Measurements from ENCODE around the gene TANC1. TPM values are rescaled to one million over a fixed set of nuclear protein-coding genes. Genes with fewer than 3 reads are reported as not detected.

The TANC1 gene
- total and polyA plus RNA-seq, 2 donors (not counting 3 experiments of a cell fraction or from before 2014, with no cell fraction given), result 58.9 to 99.4 TPM

DNA sequence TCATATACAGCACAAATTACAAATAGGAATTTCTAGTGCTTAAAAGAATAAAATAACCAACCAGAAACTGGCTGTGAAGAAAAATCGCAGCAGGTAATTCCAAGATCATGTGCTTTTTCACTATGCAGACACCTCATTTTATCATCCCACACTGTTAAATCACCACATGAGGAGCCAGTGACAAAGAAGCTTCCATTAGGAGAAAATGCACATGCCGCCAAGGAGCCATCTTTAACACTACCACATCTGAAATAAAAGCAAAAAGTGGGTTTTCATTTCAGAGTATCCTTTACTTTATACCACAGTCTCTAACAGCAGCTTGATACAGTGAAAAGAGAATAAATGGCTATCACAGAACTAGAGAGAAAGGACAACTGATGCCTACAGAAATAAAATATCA, 311.3 kb downstream of the TANC1 start:
- no peak overlapping the region for H3K27ac ChIP-seq (ENCODE audit: insufficient read depth, low read depth, low read length)
- CTCF ChIA-PET, result interaction anchor here (1.3 to 1.5 kb wide), 2 partner anchors 11 to 564 kb away, joined by 3 read pairs; no protein-coding TSS in a partner anchor
- FAIRE-seq, result no peak

DNA sequence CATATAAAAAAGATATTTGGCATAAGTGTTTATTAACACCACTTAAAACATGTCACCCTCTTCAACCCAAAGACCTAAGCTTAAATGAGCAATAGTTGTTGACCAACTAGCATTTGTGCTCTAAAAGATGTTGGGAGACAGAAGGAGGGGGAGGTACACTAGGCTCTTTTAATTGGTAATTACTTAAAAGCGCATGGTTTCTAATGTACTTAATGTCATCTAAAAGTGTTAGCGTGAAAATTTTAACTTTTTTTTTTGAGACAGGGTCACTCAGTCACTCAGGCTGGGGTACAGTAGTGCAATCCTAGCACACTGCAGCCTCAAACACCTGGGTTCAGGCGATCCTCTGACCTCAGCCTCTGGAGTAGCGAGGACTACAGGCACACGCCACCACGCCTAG, 312.6 kb downstream of the TANC1 start:
- Histone ChIP-seq H3K27me3 (ENCODE audit: control insufficient read depth in 2 of 2, insufficient read depth in 2 of 2, low read length in 2 of 2) (no peaks in the 10 kb centered on the region), H3K4me2 (ENCODE audit: insufficient read depth, low read length) (no peak overlapping the region), H3K36me3 (ENCODE audit: control insufficient read depth in 2 of 2, extremely low read depth in 1 of 2, insufficient read depth in 2 of 2, low read length in 2 of 2) (no peaks in the 10 kb centered on the region), H3K4me1 (ENCODE audit: control insufficient read depth, extremely low read depth, insufficient read depth, low read length) (no peaks in the 10 kb centered on the region), H2AFZ (ENCODE audit: low read depth, low read length) (no peak overlapping the region), H3K79me2 (ENCODE audit: control insufficient read depth, insufficient read depth, low read length) (no peaks in the 10 kb centered on the region), H4K20me1 (replicated peaks; ENCODE audit: control insufficient read depth, extremely low read depth, insufficient read depth, low read length) (no peaks in the 10 kb centered on the region), H3K4me3 (replicated peaks in 1 of 3; ENCODE audit: insufficient read depth in 1 of 3, low read depth in 1 of 3, low read length in 3 of 3) (no peak overlapping the region), H3K9ac (replicated peaks; ENCODE audit: extremely low read depth, insufficient read depth, low read length) (no peak overlapping the region), H3K9me1 (replicated peaks; ENCODE audit: control insufficient read depth, extremely low read depth, insufficient read depth, low read length) (peaks cover 2% of the 10 kb centered on the region), H3K9me3 (replicated peaks; ENCODE audit: control insufficient read depth, insufficient read depth, low read length) (no peaks in the 10 kb centered on the region), H3K27ac (ENCODE audit: insufficient read depth, low read depth, low read length) (no peak overlapping the region)
- no peak for DNase-seq (ENCODE audit: low read depth, low spot score)
- TF ChIP-seq, protein P1, sequence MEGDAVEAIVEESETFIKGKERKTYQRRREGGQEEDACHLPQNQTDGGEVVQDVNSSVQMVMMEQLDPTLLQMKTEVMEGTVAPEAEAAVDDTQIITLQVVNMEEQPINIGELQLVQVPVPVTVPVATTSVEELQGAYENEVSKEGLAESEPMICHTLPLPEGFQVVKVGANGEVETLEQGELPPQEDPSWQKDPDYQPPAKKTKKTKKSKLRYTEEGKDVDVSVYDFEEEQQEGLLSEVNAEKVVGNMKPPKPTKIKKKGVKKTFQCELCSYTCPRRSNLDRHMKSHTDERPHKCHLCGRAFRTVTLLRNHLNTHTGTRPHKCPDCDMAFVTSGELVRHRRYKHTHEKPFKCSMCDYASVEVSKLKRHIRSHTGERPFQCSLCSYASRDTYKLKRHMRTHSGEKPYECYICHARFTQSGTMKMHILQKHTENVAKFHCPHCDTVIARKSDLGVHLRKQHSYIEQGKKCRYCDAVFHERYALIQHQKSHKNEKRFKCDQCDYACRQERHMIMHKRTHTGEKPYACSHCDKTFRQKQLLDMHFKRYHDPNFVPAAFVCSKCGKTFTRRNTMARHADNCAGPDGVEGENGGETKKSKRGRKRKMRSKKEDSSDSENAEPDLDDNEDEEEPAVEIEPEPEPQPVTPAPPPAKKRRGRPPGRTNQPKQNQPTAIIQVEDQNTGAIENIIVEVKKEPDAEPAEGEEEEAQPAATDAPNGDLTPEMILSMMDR (IDR thresholded peaks at IDR 0.05; ENCODE audit: extremely low read depth in 1 of 2, insufficient read depth in 1 of 2, low read depth in 1 of 2, low read length in 2 of 2), result no peak
- TF ChIP-seq, protein P2, sequence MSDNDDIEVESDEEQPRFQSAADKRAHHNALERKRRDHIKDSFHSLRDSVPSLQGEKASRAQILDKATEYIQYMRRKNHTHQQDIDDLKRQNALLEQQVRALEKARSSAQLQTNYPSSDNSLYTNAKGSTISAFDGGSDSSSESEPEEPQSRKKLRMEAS (IDR thresholded peaks at IDR 0.05; ENCODE audit: insufficient read depth, insufficient read length), result no peak
- TF ChIP-seq GATA2 (IDR thresholded peaks at IDR 0.05; ENCODE audit: insufficient read depth, insufficient read length, low read depth, low read length), result no peak
- no peak for TF ChIP-seq MYC (IDR thresholded peaks at IDR 0.05; ENCODE audit: low read depth, low read length)
- no peak for TF ChIP-seq JUN (IDR thresholded peaks at IDR 0.05; ENCODE audit: borderline replicate concordance, insufficient read depth, insufficient read length, low read depth)
- no peak for TF ChIP-seq POLR2A (IDR thresholded peaks at IDR 0.05; ENCODE audit: low read depth, low read length)
- no peak for TF ChIP-seq POLR2AphosphoS5 (IDR thresholded peaks at IDR 0.05; ENCODE audit: insufficient read depth, low read depth, low read length)
- BruUV-seq (replicated peaks), result no TSS peak
- no peak for FAIRE-seq
- dilution Hi-C loops (cut with MboI; ENCODE audit: extremely low pct_ligation_motif_present, low sequenced_read_pairs), result no loop called here
- intact Hi-C loops (cut with micrococcal nuclease), result no loop called here
- POLR2A ChIA-PET, result no interaction called here
- CTCF ChIA-PET, result no interaction called here

More for the DNA sequence above, 311.3 kb downstream of the TANC1 start:
- intact Hi-C loops (cut with micrococcal nuclease), result no loop called here
- no peak overlapping the region for H2AFZ ChIP-seq (ENCODE audit: low read depth, low read length)
- POLR2A ChIA-PET, result no interaction called here
- peaks cover 2% of the 10 kb centered on the region for H3K9me1 ChIP-seq (replicated peaks; ENCODE audit: control insufficient read depth, extremely low read depth, insufficient read depth, low read length)
- no peaks in the 10 kb centered on the region for H3K9me3 ChIP-seq (replicated peaks; ENCODE audit: control insufficient read depth, insufficient read depth, low read length)
- DNase-seq (ENCODE audit: low read depth, low spot score), result no peak
- dilution Hi-C loops (cut with MboI; ENCODE audit: extremely low pct_ligation_motif_present, low sequenced_read_pairs), result no loop called here
- no peaks in the 10 kb centered on the region for H4K20me1 ChIP-seq (replicated peaks; ENCODE audit: control insufficient read depth, extremely low read depth, insufficient read depth, low read length)
- H3K4me2 ChIP-seq (ENCODE audit: insufficient read depth, low read length), result no peak overlapping the region
- TF ChIP-seq POLR2A (IDR thresholded peaks at IDR 0.05; ENCODE audit: low read depth, low read length) (no peak), MYC (IDR thresholded peaks at IDR 0.05; ENCODE audit: low read depth, low read length) (no peak), GATA2 (IDR thresholded peaks at IDR 0.05; ENCODE audit: insufficient read depth, insufficient read length, low read depth, low read length) (no peak)
- H3K4me3 ChIP-seq (replicated peaks in 1 of 3; ENCODE audit: insufficient read depth in 1 of 3, low read depth in 1 of 3, low read length in 3 of 3), result no peak overlapping the region
- no TSS peak for BruUV-seq (replicated peaks)
- H3K4me1 ChIP-seq (ENCODE audit: control insufficient read depth, extremely low read depth, insufficient read depth, low read length), result no peaks in the 10 kb centered on the region
- H3K36me3 ChIP-seq (ENCODE audit: control insufficient read depth in 2 of 2, extremely low read depth in 1 of 2, insufficient read depth in 2 of 2, low read length in 2 of 2), result no peaks in the 10 kb centered on the region
- H3K79me2 ChIP-seq (ENCODE audit: control insufficient read depth, insufficient read depth, low read length), result no peaks in the 10 kb centered on the region
- no peaks in the 10 kb centered on the region for H3K27me3 ChIP-seq (ENCODE audit: control insufficient read depth in 2 of 2, insufficient read depth in 2 of 2, low read length in 2 of 2)
- H3K9ac ChIP-seq (replicated peaks; ENCODE audit: extremely low read depth, insufficient read depth, low read length), result no peak overlapping the region
